Inflammatory macrophage (primary cell): ENCODE measurements around the gene YJEFN3.

ENCODE experiments used
- DNase-seq, 2 donors: peaks; one replicate each; pipeline ENCODE4 v3.0.0-alpha.2; 2020 to 2022

Gene YJEFN3

DNA sequence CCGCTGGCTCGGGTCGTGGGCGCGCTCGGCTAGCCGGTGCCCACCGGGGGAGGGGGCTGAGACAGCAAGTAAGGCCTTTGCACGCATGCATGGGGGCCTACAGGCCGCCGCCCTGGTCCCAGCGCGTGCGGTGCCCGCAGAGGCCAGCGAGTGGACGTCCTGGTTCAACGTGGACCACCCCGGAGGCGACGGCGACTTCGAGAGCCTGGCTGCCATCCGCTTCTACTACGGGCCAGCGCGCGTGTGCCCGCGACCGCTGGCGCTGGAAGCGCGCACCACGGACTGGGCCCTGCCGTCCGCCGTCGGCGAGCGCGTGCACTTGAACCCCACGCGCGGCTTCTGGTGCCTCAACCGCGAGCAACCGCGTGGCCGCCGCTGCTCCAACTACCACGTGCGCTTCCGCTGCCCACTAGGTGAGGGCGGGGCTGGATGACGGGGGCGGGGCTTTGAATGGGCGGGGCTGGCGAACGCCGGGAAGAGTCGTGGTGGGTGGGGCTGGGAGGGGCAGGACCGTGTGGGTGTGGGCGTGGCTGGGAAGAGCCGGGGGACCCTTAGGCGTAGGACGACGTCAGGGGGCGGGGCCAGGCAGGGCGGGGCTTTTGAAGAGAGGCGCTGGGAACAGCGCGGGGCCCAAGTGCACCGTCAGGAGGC lies 11.5 kb downstream of the YJEFN3 start:
- DNase-seq = peak; percentile 80 to 91

DNA sequence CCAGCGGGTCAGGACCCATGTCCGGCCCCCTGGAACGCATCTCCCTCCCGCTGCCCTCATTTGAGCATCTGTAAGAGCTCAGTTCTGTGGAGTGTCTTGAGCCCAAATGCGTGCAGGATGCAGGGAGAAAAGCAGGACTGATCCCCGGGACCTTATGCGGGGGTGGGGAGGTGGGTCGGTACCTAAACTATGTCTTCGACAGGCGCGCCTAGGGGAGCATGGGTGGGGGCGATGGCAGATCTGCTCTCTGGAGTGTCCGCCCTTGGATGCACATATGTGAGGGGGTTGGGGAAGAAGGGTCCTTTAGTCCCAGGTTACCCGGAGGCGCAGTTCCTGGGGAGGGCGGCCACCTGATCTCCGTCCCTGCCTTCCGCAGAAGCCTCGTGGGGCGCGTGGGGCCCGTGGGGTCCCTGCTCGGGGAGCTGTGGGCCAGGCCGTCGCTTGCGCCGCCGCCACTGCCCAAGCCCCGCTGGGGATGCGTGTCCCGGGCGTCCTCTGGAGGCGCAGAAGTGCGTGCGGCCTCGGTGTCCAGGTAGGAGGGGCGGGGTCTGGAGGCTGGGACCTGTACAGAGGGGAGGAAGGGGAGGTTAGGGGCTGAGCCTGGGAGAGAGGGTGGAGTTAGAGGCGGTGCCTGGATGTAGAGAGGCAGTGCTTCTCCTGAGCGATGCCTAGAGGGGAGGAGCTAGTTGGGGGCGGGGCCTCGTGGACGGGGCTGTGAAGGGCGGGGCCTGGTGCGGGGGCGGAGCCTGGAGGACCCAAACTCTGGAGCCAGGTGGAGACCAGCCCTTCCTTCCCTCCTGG lies 12.2 kb downstream of the YJEFN3 start:
- DNase-seq = peak; percentile 16 to 35

DNA sequence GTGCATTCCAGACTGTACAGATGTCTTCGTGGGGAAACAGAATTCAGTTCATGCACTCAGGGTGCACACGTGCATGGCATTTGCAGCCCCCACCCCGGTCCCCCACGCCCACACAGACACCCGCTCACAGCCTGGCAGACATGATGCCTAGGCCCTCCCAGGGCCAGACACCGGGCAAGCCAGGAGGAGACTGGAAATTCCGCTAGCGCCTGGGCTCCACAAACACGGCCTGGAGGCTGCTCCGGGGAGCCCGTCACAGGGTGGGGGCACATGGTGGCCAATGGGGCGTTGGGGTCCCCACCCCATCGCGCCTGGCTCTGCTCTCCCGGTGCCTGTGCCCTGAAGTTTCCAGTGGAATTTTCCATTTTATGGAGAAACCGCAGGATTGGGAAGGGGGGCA lies 12.9 kb downstream of the YJEFN3 start:
- no peak for DNase-seq

DNA sequence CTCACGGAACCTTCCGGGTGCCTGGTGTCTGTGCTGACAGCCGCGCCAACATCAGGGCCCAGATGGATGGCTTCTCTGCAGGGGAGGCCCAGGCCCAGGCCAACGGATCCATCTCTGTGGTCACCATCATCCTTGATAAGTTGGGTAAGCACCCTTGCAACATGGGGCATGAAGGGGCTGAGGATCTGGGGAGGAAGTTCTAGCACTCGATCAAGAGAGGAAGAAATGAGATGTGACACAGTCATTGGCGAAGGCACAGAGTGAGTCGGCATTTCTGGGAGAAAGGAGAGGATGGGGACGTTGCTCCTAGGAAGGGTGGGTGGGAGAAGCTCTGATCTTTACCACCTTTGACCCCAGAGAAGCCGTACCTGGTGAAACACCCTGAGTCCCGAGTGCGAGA lies 13.8 kb downstream of the YJEFN3 start:
- peak; percentile 74 to 76 for DNase-seq

DNA sequence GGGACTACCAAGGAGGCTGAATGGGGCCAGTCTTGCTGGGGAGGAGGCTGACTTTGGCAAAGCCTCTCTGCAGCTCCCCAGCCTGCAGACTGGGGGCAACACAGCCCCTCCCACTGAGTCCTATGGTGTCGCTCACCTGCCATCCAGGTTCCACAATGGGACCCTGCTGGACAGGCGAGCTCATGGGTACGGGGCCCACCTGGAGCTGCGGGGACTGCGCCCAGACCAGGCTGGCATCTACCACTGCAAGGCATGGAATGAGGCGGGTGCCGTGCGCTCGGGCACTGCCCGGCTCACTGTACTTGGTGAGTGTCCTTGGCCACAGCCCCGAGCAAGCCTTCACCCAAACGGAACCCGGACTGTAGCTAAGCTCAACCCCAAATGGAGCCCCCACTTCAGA lies 14.4 kb downstream of the YJEFN3 start:
- no peak for DNase-seq

DNA sequence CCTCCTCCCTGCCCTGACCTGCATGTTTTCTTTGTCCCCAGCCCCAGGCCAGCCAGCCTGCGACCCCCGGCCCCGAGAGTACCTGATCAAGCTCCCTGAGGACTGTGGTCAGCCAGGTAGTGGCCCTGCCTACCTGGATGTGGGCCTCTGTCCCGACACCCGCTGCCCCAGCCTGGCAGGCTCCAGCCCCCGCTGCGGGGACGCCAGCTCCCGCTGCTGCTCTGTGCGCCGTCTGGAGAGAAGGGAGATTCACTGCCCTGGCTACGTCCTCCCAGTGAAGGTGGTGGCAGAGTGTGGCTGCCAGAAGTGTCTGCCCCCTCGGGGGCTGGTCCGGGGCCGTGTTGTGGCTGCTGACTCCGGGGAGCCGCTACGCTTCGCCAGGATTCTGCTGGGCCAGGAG lies 14.9 kb downstream of the YJEFN3 start:
- no peak for DNase-seq

DNA sequence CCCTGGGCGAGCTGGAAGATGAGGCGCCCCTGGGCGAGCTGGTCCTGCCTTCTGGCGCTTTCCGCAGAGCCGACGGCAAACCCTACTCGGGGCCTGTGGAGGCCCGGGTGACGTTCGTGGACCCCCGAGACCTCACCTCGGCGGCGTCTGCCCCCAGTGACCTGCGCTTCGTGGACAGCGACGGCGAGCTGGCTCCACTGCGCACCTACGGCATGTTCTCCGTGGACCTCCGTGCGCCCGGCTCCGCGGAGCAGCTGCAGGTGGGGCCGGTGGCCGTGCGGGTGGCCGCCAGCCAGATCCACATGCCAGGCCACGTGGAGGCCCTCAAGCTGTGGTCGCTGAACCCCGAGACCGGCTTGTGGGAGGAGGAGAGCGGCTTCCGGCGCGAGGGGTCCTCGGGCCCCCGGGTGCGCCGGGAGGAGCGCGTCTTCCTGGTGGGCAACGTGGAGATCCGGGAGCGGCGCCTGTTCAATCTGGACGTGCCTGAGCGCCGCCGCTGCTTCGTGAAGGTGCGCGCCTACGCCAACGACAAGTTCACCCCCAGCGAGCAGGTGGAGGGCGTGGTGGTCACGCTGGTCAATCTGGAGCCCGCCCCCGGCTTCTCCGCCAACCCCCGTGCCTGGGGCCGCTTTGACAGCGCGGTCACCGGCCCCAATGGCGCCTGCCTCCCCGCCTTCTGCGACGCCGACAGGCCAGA lies 15.7 kb downstream of the YJEFN3 start:
- DNase-seq = no peak

DNA sequence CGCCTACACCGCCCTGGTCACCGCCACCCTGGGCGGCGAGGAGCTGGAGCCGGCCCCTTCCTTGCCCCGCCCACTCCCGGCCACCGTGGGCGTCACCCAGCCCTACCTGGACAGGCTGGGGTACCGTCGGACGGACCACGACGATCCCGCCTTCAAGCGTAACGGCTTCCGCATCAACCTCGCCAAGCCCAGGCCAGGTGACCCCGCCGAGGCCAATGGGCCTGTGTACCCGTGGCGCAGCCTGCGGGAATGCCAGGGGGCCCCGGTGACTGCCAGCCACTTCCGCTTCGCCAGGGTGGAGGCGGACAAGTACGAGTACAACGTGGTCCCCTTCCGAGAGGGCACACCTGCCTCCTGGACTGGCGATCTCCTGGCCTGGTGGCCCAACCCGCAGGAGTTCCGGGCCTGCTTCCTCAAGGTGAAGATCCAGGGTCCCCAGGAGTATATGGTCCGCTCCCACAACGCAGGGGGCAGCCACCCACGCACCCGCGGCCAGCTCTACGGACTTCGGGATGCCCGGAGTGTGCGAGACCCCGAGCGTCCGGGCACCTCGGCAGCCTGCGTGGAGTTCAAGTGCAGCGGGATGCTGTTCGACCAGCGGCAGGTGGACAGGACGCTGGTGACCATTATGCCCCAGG lies 16.4 kb downstream of the YJEFN3 start:
- DNase-seq = no peak

DNA sequence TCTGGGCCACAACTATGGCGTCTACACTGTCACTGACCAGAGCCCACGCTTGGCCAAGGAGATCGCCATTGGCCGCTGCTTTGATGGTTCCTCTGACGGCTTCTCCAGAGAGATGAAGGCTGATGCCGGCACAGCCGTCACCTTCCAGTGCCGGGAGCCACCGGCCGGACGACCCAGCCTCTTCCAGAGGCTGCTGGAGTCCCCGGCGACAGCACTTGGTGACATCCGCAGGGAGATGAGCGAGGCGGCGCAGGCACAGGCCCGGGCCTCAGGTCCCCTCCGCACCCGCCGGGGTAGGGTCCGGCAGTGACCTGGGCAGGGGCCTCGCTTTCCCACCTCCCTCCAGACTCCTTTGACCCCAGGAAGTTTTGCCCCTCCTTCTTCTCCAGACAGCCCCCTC lies 17.0 kb downstream of the YJEFN3 start:
- DNase-seq = no peak

DNA sequence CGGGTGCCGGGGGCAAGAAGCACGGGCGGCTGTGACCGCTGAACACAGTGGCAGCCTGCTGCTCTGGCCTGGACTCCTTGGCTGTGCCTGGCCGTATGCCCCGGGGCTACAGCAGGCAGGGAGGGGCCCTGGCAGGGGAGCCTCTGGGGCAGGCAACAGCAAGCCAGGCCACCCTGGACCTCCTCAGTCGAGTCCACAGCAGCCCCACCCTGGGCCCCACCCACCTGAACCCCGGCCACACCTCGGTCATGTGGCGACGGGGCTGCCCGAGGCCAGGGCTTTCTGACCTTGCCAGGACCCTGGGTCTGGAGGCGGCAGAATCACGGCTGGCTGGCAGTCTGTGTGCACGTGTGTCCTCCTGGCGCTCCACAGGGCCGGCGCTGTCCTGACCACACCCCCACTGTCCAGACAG lies 18.0 kb downstream of the YJEFN3 start:
- DNase-seq = no peak

DNA sequence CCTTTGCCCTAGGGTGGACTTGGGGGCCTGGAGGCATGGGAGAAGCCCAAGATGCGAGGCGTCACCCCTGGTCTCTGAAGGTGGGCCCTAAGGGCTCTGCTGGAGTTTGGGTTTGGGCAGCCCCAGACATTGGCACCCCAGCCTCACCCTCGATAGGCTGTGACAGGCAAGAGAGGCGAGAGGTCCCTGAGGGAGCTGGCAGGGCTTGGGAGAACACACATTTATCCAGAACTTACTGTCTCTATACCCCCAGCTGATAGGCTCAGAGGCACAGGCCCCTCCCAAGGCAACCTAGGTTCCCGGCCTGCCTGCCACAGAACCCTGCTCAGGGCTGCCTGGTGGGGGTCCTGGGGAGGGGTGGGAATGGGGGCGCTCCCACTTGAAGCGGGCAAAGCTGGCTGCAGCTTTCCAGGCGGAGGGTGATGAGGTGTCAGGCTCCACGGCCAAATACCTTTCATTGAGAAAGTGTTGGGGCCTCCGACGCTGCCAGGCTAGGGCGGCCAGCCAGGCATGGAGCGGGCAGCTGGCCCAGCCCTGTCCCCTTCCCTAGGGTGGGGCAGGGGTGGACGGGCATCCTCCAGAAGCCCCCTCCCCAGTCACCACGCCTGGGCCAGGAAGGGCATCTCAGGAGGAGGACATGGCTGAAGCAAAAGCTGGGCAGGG lies 19.1 kb downstream of the YJEFN3 start:
- DNase-seq = no peak

DNA sequence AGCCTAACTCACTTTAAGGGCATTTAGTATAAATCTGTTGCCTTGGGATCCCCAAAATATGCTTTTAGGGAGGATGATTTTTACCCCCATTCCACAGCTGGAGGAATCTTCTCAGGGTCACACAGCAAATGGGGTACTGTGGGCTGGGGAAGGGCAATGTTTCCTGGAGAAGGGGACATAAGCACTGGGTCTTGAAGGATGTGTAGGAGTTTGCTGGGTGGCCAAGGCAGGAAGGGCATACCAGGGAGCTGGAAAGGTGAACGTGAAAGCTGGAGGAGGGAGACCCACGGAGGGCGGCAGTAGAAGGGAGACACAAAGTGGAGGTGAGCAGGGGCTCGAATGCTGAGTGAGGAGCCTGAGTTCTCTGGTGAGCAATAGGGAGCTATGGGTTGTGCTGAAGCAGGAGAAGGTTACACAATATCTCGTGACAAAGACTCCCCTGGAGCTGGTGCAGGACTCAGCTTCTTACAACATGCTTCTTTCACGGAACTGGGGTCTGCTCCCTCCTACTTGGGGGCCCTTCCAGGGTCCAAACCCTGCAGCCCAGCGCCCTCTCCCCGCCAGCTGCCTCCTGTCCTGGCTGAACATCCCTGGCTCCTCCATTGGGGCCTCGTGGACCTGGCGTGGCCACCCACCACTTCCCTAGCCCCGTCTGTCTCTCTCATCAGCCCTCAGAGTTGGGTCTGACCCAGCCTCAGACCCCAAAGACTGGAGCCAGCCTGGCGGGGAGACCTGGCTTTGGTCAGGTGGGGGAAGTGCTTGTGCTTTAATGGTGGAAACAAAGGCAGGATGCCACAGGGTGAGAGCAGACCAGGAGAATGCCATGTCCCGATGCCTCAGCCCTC lies 20.4 kb downstream of the YJEFN3 start:
- DNase-seq = peak in 1 of 2 donors; percentile 22

DNA sequence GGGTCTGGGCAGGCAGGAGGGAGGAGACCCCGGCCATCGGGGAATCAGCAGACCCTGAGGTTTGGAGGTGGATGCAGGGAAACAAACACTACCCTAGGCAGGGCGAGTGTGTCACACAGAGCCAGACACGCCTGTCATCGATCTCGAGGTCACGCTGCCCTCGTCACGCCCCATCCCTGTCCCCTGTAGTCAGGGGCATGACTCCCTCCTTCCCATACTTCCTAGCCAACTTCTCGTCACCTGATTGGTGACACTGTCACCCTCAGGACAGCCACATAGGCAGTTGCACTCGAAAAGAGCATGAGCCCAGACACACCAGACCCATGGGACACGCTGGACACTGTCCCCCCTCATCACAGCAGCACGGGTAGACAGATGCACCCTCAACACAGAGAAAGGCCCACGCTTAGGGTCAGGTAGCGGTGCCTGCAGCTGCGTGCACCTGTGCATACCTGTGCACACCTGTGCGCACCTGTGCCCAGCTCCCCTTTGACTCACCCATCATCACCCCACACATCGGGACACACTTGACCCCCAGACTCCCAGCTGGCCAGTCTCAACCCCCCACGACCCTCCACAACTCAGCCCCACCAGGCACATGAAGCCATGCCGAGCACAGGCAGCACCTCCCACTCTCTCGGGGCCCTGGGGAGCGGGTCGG lies 21.2 kb downstream of the YJEFN3 start:
- peak in 1 of 2 donors; percentile 29 for DNase-seq

DNA sequence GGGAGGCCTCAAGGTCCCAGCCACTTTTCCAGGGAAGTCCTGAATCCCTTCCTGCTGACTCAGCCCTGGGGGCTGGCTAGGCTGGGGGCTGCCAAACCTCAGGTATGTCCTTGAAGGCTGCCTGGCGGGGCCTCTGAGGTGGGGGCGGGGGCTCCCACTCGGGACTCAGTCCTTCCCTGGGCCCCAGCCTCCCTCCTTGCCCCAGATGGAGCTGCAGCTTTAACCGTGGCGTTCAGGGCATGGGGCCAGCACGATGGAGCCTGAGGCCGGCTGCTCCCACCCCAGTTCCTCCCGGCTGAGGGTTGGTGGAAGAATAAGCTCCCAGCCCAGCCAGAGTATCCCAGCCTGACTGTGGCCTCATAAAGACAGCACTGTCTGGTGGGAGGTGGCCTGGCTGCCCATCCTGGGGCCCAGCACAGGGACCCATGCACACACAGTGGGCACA lies 21.8 kb downstream of the YJEFN3 start:
- no peak for DNase-seq

DNA sequence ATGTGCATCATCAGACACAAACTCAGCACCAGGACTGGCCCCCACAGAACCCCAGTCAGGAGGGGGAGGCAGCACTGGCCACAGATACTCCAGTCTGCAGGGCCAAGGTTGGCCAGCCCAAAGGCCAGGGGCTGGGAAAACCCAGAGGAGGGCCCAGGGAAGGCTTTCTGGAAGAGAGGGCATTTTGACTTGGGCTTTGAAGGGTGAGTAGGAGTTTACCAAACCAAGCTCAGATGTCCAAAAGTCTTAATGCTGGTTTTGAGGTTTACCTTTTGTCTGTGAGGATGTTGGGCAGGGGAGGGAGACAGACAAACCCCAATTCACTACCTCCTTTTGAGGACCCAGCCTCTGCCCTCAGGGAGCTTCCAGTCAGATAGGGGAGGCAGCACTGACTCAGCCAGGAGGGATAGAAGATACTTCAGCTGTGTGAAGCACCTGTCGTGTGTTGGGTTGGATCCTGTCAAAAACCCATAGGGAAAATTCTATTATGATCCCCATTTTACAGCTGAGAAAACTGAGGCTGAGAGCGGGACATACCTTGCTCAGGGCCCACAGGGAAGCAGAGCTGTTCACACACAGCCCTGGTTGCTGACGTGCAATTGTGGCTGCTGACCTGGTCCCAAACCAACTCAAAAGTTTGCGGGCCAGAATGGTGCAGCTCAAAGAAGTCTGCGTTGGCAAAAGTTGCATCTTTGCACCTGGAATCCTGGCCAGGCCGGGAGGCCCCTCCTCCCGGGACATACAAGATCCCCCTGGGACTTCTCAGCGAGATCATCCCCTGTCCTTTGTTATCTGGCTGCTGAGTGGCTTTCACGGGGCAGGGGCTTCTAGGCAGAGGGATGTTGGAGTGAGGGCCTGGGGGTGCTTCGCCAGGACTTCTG lies 22.5 kb downstream of the YJEFN3 start:
- no peak for DNase-seq

DNA sequence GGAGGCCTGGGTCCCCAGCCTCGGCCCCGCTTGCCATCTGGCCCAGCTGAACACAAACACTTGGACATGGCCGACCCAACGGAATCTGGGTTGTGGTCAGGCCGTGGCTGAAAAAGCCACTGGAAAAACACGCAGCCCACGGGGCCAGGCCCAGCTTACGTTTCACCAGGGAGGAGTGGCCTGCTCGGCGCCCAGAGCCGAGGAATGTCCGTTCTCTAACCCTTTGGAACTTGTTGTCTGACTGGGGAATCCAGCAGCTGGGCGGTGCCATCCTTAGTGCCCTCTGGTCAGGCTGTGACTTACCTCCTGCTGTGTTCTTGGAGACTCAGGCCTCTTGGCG lies 23.1 kb downstream of the YJEFN3 start:
- no peak for DNase-seq

DNA sequence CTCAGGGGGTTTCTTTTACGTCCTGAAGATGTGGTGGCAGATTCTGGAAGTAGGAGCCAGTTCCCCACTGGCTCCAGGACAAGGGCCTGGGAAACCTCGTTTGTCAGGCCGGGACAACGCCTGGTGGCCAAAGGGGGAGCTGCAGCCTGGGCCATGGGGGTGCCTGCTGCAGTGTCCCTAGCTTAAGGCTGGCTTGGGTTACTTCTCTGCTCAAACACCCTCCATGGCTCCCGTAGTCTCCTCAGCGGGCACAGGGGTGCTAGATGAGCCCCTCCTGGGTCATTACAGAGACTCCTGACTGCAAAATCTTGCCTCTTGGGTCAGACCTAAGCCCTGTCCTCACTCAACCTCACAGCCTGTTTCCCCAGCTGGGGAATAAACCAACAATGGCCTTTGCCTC lies 24.1 kb downstream of the YJEFN3 start:
- peak; percentile 40 to 51 for DNase-seq

DNA sequence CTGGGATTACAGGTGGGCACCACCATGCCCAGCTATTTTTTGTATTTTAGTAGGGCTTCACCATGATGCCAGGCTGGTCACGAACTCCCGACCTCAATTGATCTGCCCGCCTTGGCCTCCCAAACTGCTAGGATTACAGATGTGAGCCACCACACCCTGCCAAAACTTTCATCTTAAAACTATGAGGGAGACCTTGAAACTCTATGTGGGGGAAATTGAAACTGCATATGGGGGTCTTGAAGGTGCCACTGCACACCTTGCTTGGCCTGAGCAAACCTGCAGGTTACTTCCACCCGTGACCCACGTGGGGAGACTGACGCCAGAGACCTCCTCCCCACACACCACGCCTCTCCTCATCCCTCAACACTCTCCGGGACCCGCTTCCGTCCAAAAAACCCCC lies 25.0 kb downstream of the YJEFN3 start:
- DNase-seq = no peak

DNA sequence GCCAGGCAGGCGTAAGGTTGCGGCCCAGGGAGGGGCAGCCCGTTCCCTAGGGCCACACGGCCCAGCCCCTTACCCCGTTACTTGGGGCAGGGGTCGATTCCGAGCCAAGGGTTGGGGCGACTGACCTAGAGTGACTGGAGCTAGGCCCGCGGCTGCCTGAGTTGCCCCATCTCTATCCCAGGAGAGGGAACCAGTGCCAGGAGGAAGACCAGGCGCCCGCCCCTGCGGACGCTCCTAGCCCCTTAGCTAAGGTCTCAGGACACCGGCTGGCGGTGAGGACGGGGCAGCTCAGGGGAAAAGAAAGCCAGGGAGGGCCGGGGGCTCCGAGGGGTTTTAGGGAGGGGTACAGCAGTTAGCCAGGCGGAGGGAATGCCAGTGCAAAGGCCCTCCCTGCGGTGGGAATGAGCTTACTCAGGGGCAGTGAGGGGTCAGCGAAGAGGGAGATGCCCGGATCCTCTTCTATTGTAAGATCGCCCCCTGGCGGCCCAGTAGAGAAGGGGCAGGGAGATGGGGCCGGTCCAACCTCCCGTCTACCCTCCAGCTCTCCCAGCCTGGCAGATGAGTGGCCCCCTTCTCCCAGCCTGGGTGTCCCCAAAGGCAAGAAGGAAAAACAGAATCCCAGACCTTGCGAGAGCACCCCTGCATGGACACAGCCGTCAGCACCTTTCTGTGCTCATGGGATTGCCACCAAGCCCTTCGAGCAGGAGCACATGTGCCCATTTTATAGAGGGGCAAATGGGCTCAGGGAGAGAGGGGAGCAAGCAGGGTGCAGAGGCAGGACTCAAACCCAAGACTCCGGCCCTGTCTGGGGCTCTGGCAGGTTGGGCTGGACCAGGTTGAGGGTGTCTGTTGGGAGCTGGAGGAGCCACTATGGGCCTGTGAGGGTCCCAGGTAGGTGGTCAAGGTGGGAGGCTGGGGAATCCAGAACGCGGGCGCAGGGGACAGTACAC lies 25.6 kb downstream of the YJEFN3 start:
- peak; percentile 46 to 54 for DNase-seq
